GM19025 (cell line): ENCODE data around the gene LILRA1.
A peak's percentile ranks its signal among the peaks of the same experiment; 100 is the strongest.
"Not testable (repeated sequence)": the region's sequence is repeated elsewhere in the genome, so short reads cannot be mapped to it uniquely, and the experiment has no call there.

Source experiments
- ATAC-seq: cut with Tn5 transposase; IDR thresholded peaks from one replicate; pipeline ENCODE4 v1.9.1; 2021; ENCODE audit warnings: mild to moderate bottlenecking, low read depth, moderate library complexity; ENCODE audit not compliant: unreplicated experiment

Gene LILRA1

DNA sequence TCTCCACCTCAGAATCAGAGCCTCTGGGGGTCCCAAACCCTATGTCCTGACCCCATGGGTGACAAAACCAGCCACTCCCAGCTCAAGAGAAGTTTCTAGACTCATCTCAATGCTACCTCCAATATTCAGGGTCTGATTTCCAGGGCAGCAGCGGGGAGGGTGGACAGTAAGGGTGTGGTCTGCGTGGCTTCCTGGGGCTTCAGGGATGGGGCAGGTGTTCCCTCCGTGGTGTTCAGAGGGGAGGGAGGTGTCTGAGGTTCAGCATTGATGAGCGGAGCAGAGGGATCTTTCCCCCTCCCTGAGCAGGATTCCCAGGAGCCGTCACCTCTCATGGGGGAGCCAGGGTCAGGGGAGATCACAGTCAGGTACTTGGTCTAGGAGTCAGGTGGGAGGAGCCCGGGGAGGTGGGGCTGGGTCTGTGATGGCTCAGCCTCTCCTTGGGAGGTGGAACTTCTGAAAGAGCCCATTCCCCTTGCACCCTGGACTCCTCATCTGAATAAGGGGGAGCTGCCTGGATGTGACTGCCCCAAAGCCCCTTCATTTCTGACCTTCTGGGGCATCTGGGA, 16.9 kb upstream of the LILRA1 start:
- no peak for ATAC-seq

- ATAC-seq: no peak
Measured at GRCh38 chr19:54577334-54577733, 16.1 kb upstream of the LILRA1 start.

DNA sequence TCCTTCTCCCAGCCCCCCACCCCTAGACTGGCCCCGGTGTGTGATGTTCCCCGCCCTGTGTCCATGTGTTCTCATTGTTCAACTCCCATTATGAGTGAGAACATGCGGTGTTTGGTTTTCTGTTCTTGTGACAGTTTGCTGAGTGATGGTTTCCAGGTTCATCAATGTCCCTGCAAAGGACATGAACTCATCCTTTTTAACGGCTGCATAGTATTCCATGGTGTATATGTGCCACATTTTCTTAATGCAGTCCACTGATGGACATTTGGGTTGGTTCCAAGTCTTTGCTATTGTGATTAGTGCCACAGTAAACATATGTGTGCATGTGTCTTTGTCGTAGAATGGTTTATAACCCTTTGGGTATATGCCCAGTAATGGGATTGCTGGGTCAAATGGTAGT, 15.2 kb upstream of the LILRA1 start:
- not testable (repeated sequence) for ATAC-seq

- no peak for ATAC-seq
Measured at GRCh38 chr19:54586397-54586796, 7.0 kb upstream of the LILRA1 start.

- no peak for ATAC-seq
Measured at GRCh38 chr19:54587026-54587425, 6.4 kb upstream of the LILRA1 start.

DNA sequence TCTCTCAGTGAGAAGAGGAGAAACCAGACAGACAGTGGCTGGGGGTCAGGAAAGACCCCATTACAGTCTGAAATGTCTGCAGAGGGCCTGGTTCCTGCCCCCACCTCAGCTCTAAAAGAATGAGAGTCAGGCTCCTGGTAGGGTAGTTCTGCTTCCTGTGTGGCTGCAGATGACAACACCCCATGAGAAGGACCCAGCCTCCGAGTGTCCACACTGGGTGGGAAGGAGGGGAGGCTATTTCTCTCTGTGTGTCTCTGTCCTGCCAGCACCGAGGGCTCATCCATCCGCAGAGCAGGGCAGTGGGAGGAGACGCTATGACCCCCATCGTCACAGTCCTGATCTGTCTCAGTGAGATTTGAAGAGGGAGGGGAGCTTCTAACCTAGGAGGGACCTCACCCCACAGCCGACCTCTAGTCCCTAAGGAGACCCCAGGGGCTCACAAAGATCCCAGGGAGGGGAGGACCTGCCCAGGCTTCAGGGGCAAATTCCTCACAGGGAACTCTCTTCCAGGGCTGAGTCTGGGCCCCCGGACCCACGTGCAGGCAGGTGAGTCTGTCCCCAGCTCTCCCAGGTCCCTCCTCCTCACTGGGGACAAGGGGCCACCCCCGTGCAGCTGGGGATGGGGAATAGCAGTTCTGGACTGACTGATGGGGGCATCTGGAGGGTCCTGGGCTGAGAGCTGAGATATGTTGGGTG, 647 bp downstream of the LILRA1 start:
- not testable (repeated sequence) for ATAC-seq

GRCh38 chr19:54594737-54595136, 1.3 kb downstream of the LILRA1 start:
- no peak for ATAC-seq

- not testable (repeated sequence) for ATAC-seq
Measured at GRCh38 chr19:54595680-54596436, 2.4 kb downstream of the LILRA1 start.

DNA sequence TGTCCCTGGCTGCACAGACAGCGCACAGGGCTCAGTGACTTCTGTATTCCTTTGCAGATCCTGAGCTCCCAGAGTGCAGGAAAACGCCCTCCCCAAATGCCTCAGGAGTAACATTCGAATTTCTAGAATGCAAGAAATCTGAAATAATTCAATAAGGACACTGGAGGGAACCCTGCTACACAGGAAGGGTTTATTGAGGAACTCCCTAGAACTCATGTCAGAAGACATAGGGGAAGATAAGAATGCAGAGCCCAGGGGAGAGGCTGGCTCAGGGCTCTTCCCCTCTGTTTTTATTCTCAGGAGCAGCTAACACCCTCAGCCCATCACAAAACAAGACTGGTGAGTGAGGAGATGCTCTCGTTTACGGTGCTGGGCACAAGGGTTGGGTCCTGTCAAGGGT, 6.8 kb downstream of the LILRA1 start:
- ATAC-seq: no peak

GRCh38 chr19:54606230-54606629, 12.8 kb downstream of the LILRA1 start:
- ATAC-seq: no peak

DNA sequence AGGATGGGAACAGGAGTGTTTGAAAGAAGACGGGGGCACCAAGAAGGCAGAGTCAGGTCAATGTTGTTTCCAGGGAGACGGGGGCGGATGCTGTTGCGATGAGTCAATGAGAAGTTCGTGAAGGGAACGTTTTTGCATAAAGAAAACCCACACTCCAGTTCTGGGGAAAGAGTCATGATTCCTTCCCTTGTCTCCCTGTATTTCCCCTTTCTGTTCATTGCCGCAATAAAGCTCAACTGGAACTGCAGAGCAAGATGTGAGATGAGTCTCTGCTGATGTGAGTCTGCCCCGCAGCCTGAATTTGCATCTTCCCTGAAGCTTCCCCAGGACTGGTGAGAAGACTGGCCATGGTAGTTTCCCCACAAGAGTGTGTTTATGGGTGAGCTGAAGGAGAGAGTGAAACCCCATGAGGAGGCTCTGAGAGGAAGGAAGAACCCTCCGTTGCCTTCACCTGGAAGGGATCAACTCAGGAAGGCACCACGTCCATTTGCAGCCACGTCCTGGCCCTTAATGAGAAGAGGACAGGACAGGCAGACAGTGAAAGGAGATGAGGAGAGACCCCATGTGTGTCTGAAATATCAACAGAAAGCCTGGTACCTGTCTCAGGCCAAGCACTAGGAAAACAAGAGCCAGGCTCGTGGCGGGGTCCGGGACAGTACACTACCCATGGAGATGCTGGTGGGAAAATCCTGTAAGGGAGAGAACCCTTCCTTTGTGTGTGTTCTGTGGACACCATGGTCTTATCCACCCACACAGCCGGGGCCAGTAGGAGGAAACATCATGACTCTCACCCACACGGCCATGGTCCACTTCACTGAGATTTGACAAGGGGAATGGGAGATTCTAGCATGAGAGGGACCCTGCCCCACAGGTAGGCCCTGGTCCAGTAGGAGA, 13.7 kb downstream of the LILRA1 start:
- peak; percentile 77 for ATAC-seq

GRCh38 chr19:54607785-54608150, 14.3 kb downstream of the LILRA1 start:
- no peak for ATAC-seq

GRCh38 chr19:54608205-54608604, 14.8 kb downstream of the LILRA1 start:
- ATAC-seq: no peak

DNA sequence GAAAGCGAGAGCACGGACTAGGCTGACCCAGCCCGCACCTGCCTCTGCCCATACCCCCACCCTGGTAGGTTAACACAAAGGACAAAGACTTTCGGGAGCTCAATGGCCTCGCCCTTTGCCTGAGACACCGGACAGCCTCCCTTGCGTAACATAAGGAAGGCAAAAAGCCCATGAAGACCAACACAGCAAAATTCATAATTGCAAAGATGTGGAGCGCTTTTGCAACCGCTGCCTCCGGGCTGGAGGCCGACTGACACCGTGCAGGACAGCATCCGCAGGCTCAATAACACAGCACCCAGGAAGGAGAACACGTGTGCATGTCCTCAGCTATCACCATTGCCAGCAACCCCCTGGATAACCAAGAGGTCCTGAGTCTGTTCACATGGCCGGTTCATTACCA, 15.4 kb downstream of the LILRA1 start:
- no peak for ATAC-seq

DNA sequence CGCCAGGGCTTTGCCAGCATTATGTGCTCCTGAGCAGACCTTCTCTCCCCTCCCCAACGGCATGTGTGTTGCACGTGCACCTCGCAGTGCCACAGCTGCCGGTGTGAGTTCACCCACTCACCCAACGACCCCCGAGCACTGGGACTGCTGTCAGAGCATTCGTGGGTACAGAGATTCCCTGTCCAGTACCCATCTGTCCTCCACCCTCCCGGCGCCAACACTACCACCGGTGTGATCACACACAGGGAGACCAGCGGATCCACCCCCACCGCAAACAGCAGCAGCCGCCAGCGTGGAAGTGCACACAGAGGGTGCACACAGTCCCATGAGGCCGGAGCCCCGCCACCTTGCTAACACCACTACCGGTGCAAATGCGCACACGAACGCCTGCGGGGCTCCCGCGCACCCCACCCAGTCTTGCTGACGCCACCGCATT, 15.9 kb downstream of the LILRA1 start:
- ATAC-seq: no peak

GRCh38 chr19:54612428-54612827, 19.0 kb downstream of the LILRA1 start:
- ATAC-seq: no peak

GRCh38 chr19:54614726-54615125, 21.3 kb downstream of the LILRA1 start:
- no peak for ATAC-seq

DNA sequence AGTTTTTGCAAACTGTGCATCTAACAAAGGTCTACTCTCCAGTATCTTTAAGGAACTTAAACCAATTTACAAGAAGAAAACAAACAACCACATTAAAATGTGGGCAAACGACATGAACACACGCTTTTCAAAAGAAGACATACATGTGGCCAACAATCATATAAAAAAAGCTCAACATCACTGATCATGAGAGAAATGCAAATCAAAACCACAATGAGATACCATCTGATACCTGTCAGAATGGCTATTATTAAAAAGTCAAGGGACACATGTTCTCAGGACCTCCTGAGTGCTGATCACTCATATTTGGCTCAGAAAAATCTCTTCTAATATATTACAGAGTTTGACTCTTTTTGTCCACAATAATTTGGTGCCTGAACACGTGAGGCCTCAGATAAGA, 22.6 kb downstream of the LILRA1 start:
- no peak for ATAC-seq

- peak; percentile 82 for ATAC-seq
Measured at GRCh38 chr19:54616821-54617560, 23.6 kb downstream of the LILRA1 start.

GRCh38 chr19:54620464-54620863, 27.0 kb downstream of the LILRA1 start:
- no peak for ATAC-seq
